Measurements from ENCODE around the gene LY6G6D. TPM values are rescaled to one million over a fixed set of nuclear protein-coding genes. Genes with fewer than 3 reads are reported as not detected.

Gene LY6G6D
- total RNA-seq, 1 experiment from 2014 or later: not detected

DNA sequence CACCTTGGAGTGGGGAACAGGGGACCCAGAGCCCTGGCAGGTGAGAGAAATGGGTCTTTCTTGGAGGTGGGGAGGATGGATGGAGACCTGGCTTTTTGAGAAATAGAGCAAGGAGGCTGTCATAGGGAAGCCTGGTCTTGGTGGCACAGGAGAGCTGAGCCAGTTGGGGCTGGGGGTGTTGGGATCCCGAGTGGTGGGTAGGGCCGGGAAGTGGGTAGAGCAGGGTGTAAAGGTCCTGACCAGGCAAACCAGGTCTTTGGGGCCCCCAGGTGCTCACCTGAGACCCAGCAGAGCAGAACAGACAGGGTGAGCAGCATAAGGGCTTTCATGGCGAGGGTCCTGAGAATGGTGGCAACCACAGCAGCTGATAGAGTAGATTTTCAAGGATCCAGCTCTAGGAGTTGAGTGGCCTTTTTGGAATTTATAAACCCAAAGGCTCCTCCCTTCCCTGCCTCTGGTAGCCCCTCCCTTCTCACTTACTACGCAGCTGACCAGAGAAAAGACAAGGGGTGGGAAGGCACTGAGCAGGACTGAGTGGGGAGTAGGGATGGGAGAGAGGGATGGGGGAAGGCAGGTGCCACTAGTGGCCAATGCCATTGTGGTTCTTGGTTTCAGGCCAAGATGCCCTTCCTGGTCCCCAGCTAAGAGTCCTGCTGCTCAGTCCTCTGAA lies 6.3 kb downstream of the LY6G6D start, which contains the start of gene LY6G6C:
Gene LY6G6C (minus strand): TSS at position 396 of the 670 bp plus-strand sequence. CDS start 67 bp downstream, at position 329.
- no peak within 1 kb of the TSS for H3K4me3 Mint-ChIP-seq
- H2BK5ac ChIP-seq (ENCODE audit: insufficient read length, low read length): no peak within 1 kb of the TSS
- no peak within 1 kb of the TSS for H3K14ac ChIP-seq (ENCODE audit: insufficient read depth, low read length)
- H3K27ac Mint-ChIP-seq: no peak within 1 kb of the TSS
- peaks cover 19 to 23% of the 10 kb centered on the region in 2 experiments for H3K4me1 Mint-ChIP-seq
- no peak within 1 kb of the TSS for H3K4me2 ChIP-seq (ENCODE audit: insufficient read depth, insufficient read length, low read length)
- WGBS (ENCODE audit: extremely low coverage, insufficient read length, low lambda C conversion rate): no CpG with 5 or more reads among the region's 4 CpGs
- no peak within 1 kb of the TSS for H2BK120ac ChIP-seq (ENCODE audit: low read depth, low read length, poor library complexity, severe bottlenecking)
- H2AFZ ChIP-seq (ENCODE audit: low read length): no peak within 1 kb of the TSS
- no peak within 1 kb of the TSS for H3K18ac ChIP-seq (ENCODE audit: insufficient read length, low read depth, low read length)
- H3K4ac ChIP-seq (ENCODE audit: low read depth, low read length): no peak within 1 kb of the TSS
- no peaks in the 10 kb centered on the region for H3K79me1 ChIP-seq (ENCODE audit: insufficient read depth, low read depth, low read length, poor library complexity, severe bottlenecking)
- no peak for DNase-seq
- H2BK20ac ChIP-seq (ENCODE audit: low read depth, low read length, poor library complexity, severe bottlenecking): no peak within 1 kb of the TSS
- H3K23ac ChIP-seq (ENCODE audit: insufficient read length, low read depth, low read length): no peak within 1 kb of the TSS
- no peaks in the 10 kb centered on the region for H3K27me3 Mint-ChIP-seq (ENCODE audit: low read depth)
- H4K20me1 ChIP-seq (ENCODE audit: control insufficient read depth, insufficient read depth, insufficient read length): no peaks in the 10 kb centered on the region
- no peak within 1 kb of the TSS for H2AK5ac ChIP-seq (ENCODE audit: insufficient read length, low read length)
- no peaks in the 10 kb centered on the region for H3K27me3 ChIP-seq (ENCODE audit: insufficient read depth, low read length)
- no peak within 1 kb of the TSS for H4K5ac ChIP-seq (ENCODE audit: insufficient read length, low read depth, low read length)
- no peak within 1 kb of the TSS for H3K56ac ChIP-seq (ENCODE audit: insufficient read length, low read depth, low read length)
- no peak within 1 kb of the TSS for H3T11ph ChIP-seq (ENCODE audit: low read length)
- TF ChIP-seq, protein P1, sequence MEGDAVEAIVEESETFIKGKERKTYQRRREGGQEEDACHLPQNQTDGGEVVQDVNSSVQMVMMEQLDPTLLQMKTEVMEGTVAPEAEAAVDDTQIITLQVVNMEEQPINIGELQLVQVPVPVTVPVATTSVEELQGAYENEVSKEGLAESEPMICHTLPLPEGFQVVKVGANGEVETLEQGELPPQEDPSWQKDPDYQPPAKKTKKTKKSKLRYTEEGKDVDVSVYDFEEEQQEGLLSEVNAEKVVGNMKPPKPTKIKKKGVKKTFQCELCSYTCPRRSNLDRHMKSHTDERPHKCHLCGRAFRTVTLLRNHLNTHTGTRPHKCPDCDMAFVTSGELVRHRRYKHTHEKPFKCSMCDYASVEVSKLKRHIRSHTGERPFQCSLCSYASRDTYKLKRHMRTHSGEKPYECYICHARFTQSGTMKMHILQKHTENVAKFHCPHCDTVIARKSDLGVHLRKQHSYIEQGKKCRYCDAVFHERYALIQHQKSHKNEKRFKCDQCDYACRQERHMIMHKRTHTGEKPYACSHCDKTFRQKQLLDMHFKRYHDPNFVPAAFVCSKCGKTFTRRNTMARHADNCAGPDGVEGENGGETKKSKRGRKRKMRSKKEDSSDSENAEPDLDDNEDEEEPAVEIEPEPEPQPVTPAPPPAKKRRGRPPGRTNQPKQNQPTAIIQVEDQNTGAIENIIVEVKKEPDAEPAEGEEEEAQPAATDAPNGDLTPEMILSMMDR (conservative IDR thresholded peaks at IDR 0.05): no peak
- H3K9ac ChIP-seq (ENCODE audit: extremely low read depth, insufficient read length, low read length): no peak within 1 kb of the TSS
- H2BK12ac ChIP-seq (ENCODE audit: insufficient read length, low read depth, low read length): no peak within 1 kb of the TSS
- no peaks in the 10 kb centered on the region for H3K9me3 ChIP-seq (ENCODE audit: control insufficient read depth, low read depth, low read length)
- H3K27ac ChIP-seq (ENCODE audit: insufficient read length, low read depth, low read length): no peak within 1 kb of the TSS
- H4K91ac ChIP-seq (ENCODE audit: insufficient read length, low read depth, low read length): no peak within 1 kb of the TSS
- no peak within 1 kb of the TSS for H2BK15ac ChIP-seq (ENCODE audit: low read depth, low read length)
- peaks cover 0 to 11% (median 10%) of the 10 kb centered on the region in 3 experiments; a peak in 5 of 7 replicates for H3K36me3 Mint-ChIP-seq (ENCODE audit: insufficient read depth in 1 of 3, low read depth in 3 of 3)
- H3K4me1 ChIP-seq (ENCODE audit: insufficient read depth, low read length): peaks cover 6% of the 10 kb centered on the region; the same call in 1 of the 2 replicates
- no peaks in the 10 kb centered on the region for H3K79me2 ChIP-seq (ENCODE audit: insufficient read depth, low read length)
- H3K23me2 ChIP-seq (ENCODE audit: insufficient read length, low read depth, low read length, poor library complexity, severe bottlenecking): no peaks in the 10 kb centered on the region
- H4K8ac ChIP-seq (replicated peaks; ENCODE audit: insufficient read length, low read depth, low read length): no peak within 1 kb of the TSS
- no peaks in the 10 kb centered on the region for H3K9me3 Mint-ChIP-seq
